Activated T-cell treated with anti-CD3 and anti-CD28 coated beads, Interleukin-2, amount 50 U/mL, for 72 hours (primary cell): Measurements from ENCODE around the gene MLXIPL. TPM values are rescaled to one million over a fixed set of nuclear protein-coding genes. Genes with fewer than 3 reads are reported as not detected.
A peak's percentile ranks its signal among the peaks of the same experiment; 100 is the strongest.
"Not testable (repeated sequence)": the region's sequence is repeated elsewhere in the genome, so short reads cannot be mapped to it uniquely, and the experiment has no call there.

ENCODE experiments used
- ATAC-seq, 2 donors: fragments of 150-1000 bp; cut with Tn5 transposase; replicated peaks in 1 of 2; 2 replicates each; pipeline ENCODE4 v1.10.0; 2021; ENCODE audit warnings: moderate library complexity in 2 of 2, mild to moderate bottlenecking in 1 of 2
- DNase-seq, 2 donors: peaks; one replicate each; pipeline ENCODE4 v3.0.0; 2021 to 2022; ENCODE audit warnings: mixed read lengths in 1 of 2
- H3K27ac Mint-ChIP-seq: one replicate; pipeline ENCODE4 v1.8.0; 2022; ENCODE audit warnings: mild to moderate bottlenecking, moderate library complexity, mixed read lengths
- H3K27me3 Mint-ChIP-seq: one replicate; pipeline ENCODE4 v1.8.0; 2022; ENCODE audit warnings: low read depth, mixed read lengths
- H3K36me3 Mint-ChIP-seq, 2 donors: one replicate each; pipeline ENCODE4 v1.8.0; 2022; ENCODE audit warnings: mixed read lengths in 2 of 2, mild to moderate bottlenecking in 1 of 2; ENCODE audit not compliant: insufficient read depth in 2 of 2
- H3K4me1 Mint-ChIP-seq: one replicate; pipeline ENCODE4 v1.8.0; 2022; ENCODE audit warnings: low read depth, mixed read lengths
- H3K4me3 Mint-ChIP-seq, 2 donors: one replicate each; pipeline ENCODE4 v1.8.0; 2022; ENCODE audit warnings: mild to moderate bottlenecking in 2 of 2, mixed read lengths in 2 of 2, moderate library complexity in 2 of 2
- H3K9me3 Mint-ChIP-seq, 2 donors: one replicate each; pipeline ENCODE4 v1.8.0; 2022; ENCODE audit warnings: mixed read lengths in 2 of 2
- total RNA-seq, 2 donors: library from RNA; stranded (reverse); gene quantifications; one replicate each; pipeline ENCODE4 v1.2.3, GENCODE V29; 2022

Gene MLXIPL
- total RNA-seq, 2 donors from 2014 or later, result 0.14 TPM; not detected in 1

DNA sequence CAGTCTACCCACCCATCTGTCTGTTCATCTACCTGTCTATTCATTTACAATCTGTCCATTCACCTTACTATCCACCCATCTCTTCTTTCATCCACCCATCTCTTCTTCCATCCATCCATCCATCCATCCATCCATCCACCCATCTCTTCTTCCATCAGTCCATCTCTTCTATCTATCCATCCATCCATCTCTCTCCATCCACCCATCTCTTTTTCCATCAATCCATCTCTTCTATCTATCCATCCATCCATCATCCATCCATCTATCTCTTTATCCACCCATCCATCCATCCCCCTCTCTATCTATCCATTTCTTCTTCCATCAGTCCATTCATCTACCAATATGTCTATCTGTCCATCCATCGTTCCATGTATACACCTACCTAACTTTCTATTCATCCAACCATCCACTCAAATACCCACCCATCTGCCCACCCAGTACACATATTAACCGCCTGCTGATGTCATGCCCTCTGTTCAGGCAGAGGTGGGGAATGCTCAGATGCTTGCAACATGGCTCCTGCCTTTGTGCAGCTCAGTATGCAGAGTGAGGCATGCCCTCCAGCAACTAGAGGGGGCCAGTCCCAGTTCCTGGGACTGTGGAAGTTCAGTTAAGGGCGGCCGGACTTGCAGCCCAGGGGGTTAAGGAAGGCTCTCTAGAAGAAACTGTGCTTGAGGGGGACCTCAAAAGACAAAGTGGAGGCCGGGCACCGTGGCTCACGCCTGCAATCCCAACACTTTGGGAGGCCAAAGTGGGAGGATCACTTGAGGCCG, 11.3 kb upstream of the MLXIPL start:
- DNase-seq (no peak), ATAC-seq (no peak)
- Mint-ChIP-seq H3K27me3 (peaks cover 33% of the 10 kb centered on the region), H3K36me3 (peaks cover 0 to 1% of the 10 kb centered on the region in 2 donors), H3K4me1 (peaks cover 8% of the 10 kb centered on the region), H3K27ac (no peak overlapping the region), H3K9me3 (no peaks in the 10 kb centered on the region), H3K4me3 (no peak overlapping the region)

DNA sequence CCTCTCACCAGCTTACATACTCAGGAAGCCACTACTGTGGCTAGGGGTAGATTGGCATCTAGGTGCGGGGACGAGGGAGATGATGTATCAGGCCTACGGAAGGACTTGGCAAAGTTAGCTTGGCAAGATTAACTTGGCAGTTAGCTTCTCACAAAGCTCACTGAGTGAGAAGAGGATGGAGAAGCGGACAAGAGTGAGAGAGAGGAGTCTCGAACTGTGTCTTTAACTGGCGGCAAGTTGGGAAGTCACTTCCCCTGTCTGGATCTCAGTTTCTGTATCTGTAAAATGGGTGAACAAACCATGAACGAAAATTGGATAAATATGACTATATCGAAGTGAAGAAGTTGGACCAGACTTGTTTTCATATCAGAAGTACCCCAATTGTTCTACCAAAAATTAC, 9.5 kb upstream of the MLXIPL start:
- no peaks in the 10 kb centered on the region for H3K9me3 Mint-ChIP-seq
- no peaks in the 10 kb centered on the region for H3K36me3 Mint-ChIP-seq
- H3K4me1 Mint-ChIP-seq, result peaks cover 8% of the 10 kb centered on the region
- DNase-seq, result no peak
- peaks cover 38% of the 10 kb centered on the region for H3K27me3 Mint-ChIP-seq
- no peak overlapping the region for H3K27ac Mint-ChIP-seq
- H3K4me3 Mint-ChIP-seq, result no peak overlapping the region
- ATAC-seq, result no peak

DNA sequence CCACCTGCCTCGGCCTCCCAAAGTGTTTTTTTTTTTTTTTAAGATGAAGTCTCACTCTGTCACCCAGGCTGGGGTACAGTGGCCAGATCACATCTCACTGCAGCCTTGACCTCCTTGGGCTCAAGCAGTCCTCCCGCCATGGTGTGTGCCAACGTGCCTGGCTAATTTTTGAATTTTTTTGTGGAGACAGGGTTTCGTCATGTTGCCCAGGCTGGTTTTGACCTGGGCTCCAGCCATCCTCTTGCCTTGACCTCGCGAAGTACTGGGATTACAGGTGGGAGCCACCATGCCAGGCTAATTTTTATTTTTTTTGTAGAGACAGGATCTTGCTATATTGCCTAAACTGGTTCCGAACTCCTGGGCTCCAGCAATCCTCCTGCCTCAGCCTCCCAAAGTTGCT, 9.0 kb upstream of the MLXIPL start:
- H3K4me3 Mint-ChIP-seq, result no peak overlapping the region
- no peaks in the 10 kb centered on the region for H3K9me3 Mint-ChIP-seq
- ATAC-seq, result no peak
- peaks cover 43% of the 10 kb centered on the region for H3K27me3 Mint-ChIP-seq
- H3K36me3 Mint-ChIP-seq, result no peaks in the 10 kb centered on the region
- peaks cover 8% of the 10 kb centered on the region for H3K4me1 Mint-ChIP-seq
- no peak overlapping the region for H3K27ac Mint-ChIP-seq
- DNase-seq, result no peak

DNA sequence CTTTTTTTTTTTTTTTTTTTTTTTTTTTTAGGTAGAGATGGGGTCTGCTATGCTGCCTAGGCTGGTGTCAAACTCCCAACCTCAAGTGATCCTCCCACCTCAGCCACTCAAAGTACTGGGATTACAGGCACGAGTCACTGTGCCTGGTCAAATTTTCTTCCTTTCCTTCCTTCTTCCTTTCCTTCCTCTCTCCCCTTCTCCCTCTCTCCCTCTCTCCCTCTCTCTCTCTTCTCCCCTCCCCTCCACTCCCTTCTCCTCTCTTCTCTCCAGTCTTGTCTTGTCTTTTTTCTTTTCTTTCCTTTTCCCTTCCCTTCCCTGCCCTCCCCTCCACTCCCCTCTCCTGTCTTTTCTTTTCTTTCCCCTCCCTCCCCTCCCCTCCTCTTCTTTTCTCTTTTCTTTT, 7.2 kb upstream of the MLXIPL start:
- H3K27me3 Mint-ChIP-seq, result peaks cover 57% of the 10 kb centered on the region
- no peak overlapping the region for H3K27ac Mint-ChIP-seq
- H3K4me1 Mint-ChIP-seq, result peaks cover 7% of the 10 kb centered on the region
- no peak overlapping the region for H3K4me3 Mint-ChIP-seq
- no peaks in the 10 kb centered on the region for H3K36me3 Mint-ChIP-seq
- H3K9me3 Mint-ChIP-seq, result no peaks in the 10 kb centered on the region
- DNase-seq, result no peak
- no peak for ATAC-seq

DNA sequence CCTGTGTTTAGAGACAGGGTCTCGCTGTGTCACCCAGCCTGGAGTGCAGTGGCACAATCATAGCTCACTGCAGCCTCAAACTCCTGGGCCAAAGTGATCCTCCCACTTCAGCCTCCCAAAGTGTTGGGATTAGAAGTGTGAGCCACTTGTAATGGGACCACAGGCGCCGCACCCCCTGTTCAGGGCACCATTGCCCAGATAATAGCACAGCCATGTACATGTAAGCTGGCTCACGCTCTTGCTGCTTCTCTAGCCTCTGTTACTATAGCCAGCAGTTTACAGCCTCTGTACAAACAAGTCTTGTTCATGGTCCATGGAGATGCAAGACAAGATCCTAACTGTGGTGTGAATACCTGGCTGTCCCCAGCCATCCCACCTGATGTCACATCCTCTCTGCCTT, 4.2 kb upstream of the MLXIPL start:
- no peaks in the 10 kb centered on the region for H3K9me3 Mint-ChIP-seq
- ATAC-seq, result no peak
- H3K4me1 Mint-ChIP-seq, result peaks cover 4% of the 10 kb centered on the region
- no peaks in the 10 kb centered on the region for H3K36me3 Mint-ChIP-seq
- H3K27ac Mint-ChIP-seq, result no peak overlapping the region
- H3K4me3 Mint-ChIP-seq, result no peak overlapping the region
- peaks cover 59% of the 10 kb centered on the region for H3K27me3 Mint-ChIP-seq
- DNase-seq, result no peak

DNA sequence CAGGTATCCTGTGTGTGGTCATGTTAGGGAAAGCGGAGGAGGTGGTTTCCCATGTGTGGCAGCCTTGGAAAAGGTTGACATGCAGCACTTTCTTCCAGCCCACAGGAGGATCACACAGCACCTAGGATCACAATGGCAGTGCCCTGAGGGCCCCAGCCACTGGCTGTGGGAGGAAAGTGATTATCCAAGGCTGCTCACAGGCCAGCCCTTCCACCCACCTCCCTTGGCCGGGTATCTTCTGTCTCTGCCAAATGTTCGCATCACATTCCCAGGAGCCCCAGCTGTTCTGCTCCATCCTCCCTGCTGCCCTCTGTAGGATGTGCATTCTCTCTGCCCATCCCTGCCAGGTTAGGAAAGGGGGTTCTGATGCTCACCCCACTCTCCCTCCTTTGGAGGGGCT, 2.5 kb upstream of the MLXIPL start:
- Mint-ChIP-seq H3K4me3 (no peak overlapping the region), H3K4me1 (peaks cover 10% of the 10 kb centered on the region), H3K9me3 (no peaks in the 10 kb centered on the region), H3K36me3 (no peaks in the 10 kb centered on the region), H3K27me3 (peaks cover 58% of the 10 kb centered on the region), H3K27ac (no peak overlapping the region)
- no peak for DNase-seq
- ATAC-seq, result no peak

DNA sequence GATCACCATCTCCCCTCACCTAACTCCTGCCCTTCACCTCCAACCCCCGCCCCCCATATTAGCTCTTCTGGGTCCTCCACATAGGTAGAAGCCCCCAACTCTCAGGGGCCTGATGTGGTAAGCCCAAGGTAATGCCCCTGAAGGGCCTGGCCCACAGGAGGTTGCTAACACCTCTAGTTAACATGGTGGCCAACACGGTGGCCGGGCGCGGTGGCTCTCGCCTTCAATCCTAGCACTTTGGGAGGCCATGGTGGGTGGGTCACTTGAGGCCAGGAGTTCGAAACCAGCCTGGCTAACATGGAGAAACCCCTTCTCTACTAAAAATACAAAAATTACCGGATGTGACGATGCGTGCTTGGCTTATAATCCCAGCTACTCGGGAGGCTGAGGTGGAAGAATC, 954 bp upstream of the MLXIPL start:
- ATAC-seq, result no peak

DNA sequence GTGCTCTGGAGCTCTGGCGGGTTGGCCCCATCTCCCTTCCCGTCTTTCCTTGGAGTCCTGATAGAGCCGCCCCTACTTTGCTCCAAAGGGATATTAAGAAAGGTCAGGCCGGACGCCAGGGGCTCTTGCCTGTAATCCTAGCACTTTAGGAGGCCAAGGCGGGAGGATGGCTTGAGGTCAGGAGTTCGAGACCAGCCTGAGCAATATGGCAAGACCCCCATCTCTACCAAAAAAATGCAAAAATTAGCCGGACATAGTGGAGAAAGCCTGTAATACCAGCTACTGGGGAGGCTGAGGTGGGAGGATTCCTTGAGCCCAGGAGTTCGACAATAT, 313 bp upstream of the MLXIPL start:
- H3K4me1 Mint-ChIP-seq, result peaks cover 10% of the 10 kb centered on the region
- H3K36me3 Mint-ChIP-seq, result no peaks in the 10 kb centered on the region
- no peak overlapping the region for H3K27ac Mint-ChIP-seq
- no peaks in the 10 kb centered on the region for H3K9me3 Mint-ChIP-seq
- H3K4me3 Mint-ChIP-seq, result peak overlapping the region; percentile 27 to 43
- H3K27me3 Mint-ChIP-seq, result peaks cover 55% of the 10 kb centered on the region
- no peak for DNase-seq
- ATAC-seq, result no peak

More for the DNA sequence above, 954 bp upstream of the MLXIPL start:
- DNase-seq, result no peak
- Mint-ChIP-seq H3K27me3 (peaks cover 55% of the 10 kb centered on the region), H3K36me3 (no peaks in the 10 kb centered on the region), H3K9me3 (no peaks in the 10 kb centered on the region), H3K4me1 (peaks cover 10% of the 10 kb centered on the region), H3K4me3 (no peak overlapping the region), H3K27ac (no peak overlapping the region)

DNA sequence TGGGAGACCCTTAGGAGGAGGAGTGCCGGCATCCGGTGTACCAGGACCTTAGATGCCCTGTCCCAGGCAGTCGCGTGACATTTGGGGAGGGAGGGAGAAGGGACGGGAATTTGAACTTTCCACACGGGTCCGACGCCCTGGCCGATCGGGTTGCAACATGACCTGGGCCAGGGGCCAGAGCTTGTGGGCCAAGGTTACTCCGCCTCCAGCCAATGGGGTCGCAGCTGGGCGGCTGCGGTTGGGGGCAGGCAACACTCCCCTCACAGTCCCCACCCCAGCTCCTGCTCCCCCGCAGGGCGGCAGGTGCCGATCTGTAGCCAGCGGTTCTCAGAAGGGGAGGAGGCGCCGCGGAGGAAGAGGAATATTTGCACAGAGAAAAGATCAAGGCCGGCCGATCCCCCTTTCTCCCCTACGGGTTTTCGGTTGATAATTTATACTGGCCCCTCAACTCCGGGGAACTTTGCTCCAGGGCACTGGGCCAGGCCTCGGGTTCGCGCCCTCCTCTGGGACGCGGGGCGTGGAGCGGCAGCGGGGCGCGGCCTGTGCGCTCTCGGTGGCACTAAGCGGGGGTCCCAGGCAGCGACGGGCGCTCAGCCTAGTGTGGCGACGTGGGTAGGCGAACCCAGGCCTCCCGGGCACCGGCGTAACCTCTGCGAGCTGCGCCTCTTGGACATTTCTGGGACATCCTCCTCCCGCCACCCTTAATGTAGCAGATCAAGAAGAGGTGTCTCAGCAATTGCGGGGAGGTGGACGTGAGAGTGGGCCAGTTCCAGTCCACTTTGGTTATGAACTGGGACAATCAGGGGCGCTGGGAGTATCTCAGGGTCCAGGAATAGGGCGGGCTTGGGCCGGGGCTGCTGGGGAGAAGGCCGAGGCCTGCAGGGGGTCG, 1.2 kb downstream of the MLXIPL start:
- no peak for DNase-seq
- H3K4me3 Mint-ChIP-seq, result peak overlapping the region; percentile 68
- no peaks in the 10 kb centered on the region for H3K36me3 Mint-ChIP-seq
- H3K9me3 Mint-ChIP-seq, result no peaks in the 10 kb centered on the region
- no peak for ATAC-seq
- H3K27ac Mint-ChIP-seq, result no peak overlapping the region
- H3K4me1 Mint-ChIP-seq, result peaks cover 10% of the 10 kb centered on the region
- H3K27me3 Mint-ChIP-seq, result peaks cover 49% of the 10 kb centered on the region

DNA sequence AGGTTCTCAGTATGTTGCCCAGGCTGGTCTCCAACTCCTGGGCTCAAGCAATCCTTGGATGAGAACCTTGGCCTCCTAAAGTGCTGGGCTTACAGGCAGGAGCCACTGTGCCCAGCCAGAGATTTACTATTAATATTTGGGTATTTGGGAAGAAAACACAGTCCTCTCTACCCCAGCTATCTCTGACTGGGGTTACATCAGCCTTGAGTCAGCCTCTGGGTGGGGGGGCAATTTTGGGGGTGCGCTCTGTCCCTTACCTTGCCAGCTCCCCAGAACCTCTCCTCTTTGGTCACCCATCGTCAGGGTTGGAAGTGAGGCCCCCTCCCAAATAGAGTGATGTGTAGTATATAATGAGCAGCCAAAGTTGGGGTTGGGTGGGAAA, 1.8 kb downstream of the MLXIPL start:
- Mint-ChIP-seq H3K9me3 (no peaks in the 10 kb centered on the region), H3K36me3 (no peaks in the 10 kb centered on the region), H3K27me3 (peaks cover 43% of the 10 kb centered on the region), H3K4me3 (no peak overlapping the region), H3K4me1 (peaks cover 10% of the 10 kb centered on the region), H3K27ac (no peak overlapping the region)
- DNase-seq (no peak), ATAC-seq (no peak)

DNA sequence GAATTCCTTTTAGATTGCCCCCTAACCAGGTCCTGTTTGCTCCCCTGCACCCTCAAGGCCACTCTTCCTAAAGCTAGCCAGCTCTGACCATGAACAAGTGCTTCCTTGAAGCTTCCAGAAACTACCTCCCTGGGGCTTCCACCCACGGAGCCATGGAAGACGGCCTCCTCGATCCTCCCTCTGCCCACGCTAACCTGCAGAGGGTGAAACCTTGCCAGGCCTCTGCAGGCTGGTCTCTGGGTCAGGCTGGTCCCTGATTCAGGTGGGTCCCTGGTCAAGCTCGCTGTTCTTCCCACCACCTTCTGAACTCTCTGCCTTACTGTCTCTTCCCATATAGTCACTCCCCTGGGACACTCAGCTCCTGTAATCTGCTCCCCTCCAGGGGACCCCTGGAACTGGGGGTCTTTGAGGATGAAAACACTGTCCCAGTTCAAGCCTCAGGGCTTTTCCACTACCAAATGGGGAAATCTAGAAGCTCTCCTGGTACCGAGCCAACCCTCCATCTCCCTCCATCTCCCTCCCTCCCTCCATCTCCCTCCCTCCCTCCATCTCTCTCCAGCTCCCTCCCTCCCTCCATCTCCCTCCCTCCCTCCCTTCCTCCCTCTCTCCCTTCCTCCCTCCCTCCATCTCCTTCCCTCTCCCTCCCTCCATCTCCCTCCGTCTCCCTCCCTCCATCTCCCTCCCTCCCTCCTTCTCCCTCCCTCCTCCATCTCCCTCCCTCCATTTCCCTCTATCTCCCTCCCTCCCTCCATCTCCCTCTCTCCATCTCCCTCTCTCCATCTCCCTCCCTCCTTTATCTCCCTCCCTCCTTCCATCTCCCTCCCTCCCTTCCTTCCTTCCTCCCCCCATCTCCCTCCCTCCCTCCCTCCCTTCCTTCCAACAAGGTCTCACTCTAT, 2.9 kb downstream of the MLXIPL start:
- no peak for ATAC-seq
- peaks cover 37% of the 10 kb centered on the region for H3K27me3 Mint-ChIP-seq
- peaks cover 10% of the 10 kb centered on the region for H3K4me1 Mint-ChIP-seq
- no peak overlapping the region for H3K27ac Mint-ChIP-seq
- no peak for DNase-seq
- no peaks in the 10 kb centered on the region for H3K36me3 Mint-ChIP-seq
- no peak overlapping the region for H3K4me3 Mint-ChIP-seq
- no peaks in the 10 kb centered on the region for H3K9me3 Mint-ChIP-seq

DNA sequence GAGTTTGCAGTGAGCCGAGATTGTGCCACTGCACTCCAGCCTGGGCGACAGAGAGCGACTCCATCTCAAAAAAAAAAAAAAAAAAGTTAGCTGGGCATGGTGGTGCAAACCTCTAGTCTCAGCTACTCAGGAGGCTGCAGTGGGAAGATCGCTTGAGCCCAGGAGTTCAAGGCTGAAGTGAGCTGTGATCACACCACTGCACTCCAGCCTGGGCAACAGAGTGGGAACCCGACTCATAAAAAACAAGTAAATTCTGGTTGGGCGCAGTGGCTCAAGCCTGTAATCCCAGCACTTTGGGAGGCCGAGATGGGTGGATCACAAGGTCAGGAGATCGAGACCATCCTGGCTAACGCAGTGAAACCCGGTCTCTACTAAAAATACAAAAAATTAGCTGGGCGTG, 4.9 kb downstream of the MLXIPL start:
- peaks cover 27% of the 10 kb centered on the region for H3K27me3 Mint-ChIP-seq
- not testable (repeated sequence) for ATAC-seq, H3K9me3 Mint-ChIP-seq, H3K4me3 Mint-ChIP-seq, DNase-seq, H3K27ac Mint-ChIP-seq, H3K4me1 Mint-ChIP-seq, H3K36me3 Mint-ChIP-seq

DNA sequence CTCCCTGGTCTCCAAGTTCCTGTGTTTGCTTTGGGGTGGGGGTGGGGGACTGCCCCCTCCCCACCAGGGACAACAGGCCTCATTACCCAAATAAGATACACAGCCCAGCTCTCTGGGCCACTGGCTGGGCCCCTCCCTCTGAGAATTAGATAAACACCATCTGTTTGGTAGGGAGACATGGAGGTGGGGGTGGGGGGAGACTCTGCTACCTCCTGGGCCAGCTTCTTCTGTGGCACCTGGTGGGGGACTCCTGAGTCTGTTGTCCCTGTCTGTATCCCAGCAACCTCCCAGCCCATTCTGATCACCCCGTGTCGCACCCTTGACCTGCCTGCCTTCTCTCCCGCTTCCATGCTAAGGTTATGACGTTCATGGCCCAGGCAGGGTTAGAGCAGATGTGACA, 5.8 kb downstream of the MLXIPL start:
- ATAC-seq, result no peak
- Mint-ChIP-seq H3K27me3 (peaks cover 33% of the 10 kb centered on the region), H3K4me3 (no peak overlapping the region)

More for the DNA sequence above, 5.8 kb downstream of the MLXIPL start:
- no peaks in the 10 kb centered on the region for H3K36me3 Mint-ChIP-seq
- H3K4me1 Mint-ChIP-seq, result peaks cover 7% of the 10 kb centered on the region
- no peaks in the 10 kb centered on the region for H3K9me3 Mint-ChIP-seq
- no peak overlapping the region for H3K27ac Mint-ChIP-seq
- no peak for DNase-seq
